HG03196 (cell line): Measurements from ENCODE around the gene STPG4.
"Not testable (repeated sequence)": the region's sequence is repeated elsewhere in the genome, so short reads cannot be mapped to it uniquely, and the experiment has no call there.

Experiments used
- ATAC-seq: cut with Tn5 transposase; IDR thresholded peaks from one replicate; pipeline ENCODE4 v1.9.1; 2021; ENCODE audit not compliant: unreplicated experiment

Gene STPG4

DNA sequence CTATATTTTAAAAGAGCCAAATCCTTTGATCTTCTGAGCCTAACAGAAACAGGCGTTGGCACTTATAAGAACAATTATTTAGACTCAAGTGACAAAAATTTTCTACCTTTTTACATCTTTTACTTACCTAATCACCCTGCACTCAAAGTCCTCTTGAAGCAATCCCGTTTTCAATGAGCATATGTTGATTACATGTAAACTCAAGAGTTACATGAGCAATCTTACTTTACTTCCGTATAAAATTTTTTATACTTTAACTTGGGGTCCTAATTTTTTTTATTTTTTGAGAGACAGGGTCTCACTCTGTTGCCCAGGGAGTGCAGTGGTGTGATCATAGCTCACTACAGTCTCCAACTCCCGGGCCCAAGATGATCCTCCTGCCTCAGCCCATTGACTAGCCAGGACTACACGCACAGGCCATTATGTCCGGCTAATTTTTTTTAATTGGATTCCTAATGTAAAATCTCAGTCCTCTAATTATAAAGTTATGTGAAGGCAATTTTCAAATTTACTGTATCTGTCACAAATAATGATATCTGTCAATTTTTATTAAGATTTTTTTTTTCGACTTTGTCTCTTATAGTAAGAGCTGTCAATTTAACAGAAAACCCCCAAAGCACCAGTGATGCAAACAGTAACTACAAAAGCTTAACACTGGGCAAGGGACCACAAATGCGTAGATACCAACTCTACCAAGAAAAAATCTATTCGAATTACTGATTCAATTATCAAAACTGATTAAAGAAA is 19.1 kb upstream of the STPG4 start:
- no peak for ATAC-seq

DNA sequence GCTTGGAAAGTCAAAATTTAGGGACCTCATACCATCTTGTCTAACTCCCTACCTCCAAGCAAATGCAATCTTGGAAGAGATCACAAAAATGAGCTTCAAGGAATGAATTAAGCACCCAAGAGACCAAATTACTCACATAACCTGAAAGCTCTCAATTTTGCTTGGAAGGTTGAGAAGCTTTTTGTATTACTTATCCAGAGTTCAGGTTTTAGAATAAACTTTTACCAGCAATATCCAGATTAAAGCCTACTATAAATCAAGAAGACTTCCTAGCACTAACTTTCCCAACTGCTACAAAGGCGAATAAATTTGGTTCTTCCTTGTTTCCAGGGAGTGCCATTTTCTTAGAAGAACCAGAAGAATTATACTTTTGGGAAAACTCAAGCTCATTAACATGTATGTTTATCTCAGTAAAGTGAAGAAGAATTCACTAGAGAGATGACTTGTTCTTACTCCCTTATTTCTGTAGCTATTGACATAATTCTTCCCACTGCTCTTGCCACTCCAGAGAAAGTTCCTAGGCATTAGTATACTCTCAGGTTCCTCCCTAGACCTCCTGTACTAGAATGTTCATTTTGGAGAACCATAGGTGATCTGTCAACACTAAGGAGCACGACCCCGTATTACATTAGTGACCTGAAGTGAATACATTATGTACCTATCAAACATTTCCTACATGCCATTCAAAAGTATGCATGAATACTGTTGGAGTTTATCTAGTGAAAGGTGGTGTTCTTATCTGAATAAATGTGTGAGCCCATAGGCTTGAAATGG is 18.0 kb upstream of the STPG4 start:
- no peak for ATAC-seq

DNA sequence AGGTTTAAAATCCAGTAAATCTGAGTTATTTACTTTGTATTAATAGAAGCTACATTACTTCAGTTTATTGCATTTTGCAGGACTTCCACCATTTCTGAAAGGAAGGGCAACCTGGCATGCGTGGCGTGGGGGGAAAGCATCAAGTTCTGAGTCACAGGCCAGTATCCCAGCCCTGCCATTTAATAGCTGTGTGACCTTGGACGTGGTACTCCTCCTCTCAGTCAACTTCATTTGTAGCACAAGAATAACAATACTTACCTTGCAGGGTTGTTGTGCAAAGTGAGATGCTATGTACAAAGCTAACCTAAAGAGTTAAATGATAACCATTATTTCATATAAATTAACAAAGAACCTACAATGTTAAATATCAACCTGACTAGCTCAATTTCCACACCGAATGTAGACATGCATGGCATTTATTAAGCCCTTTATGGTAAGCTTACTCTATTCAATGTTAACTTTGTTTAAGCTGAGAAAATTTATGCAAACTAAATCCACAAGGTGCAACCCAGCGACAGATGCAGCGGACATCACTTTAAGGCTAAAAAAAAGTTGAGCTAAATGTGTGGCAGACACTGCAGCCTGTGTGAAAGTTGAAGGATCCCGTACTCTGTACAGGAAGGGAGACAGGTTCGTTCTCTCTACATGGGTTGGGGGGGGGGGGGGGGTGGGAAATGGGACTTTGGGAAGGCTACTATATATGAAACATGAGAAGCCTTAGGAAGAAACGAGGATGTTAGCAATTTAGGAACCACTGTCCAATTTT is 17.2 kb upstream of the STPG4 start:
- ATAC-seq, result no peak

DNA sequence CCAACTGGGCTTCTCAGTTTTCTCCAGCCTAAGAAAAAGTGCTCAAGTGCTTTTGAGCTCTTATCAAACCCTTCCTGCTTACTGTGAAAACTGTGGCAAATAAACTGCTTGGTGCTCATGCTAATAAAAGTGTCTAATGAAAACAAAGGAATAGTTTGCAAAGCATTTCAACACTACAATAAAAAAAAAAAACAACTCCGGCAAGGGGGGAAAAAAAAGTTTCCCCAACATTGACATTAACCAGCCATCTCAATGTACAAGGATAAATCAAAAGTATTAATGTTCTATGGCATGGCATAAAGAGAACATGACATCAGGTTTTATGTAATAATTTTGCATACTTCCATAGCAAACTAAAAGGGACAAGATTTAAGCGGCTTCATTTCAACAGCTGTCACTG is 14.7 kb upstream of the STPG4 start:
- ATAC-seq, result no peak

DNA sequence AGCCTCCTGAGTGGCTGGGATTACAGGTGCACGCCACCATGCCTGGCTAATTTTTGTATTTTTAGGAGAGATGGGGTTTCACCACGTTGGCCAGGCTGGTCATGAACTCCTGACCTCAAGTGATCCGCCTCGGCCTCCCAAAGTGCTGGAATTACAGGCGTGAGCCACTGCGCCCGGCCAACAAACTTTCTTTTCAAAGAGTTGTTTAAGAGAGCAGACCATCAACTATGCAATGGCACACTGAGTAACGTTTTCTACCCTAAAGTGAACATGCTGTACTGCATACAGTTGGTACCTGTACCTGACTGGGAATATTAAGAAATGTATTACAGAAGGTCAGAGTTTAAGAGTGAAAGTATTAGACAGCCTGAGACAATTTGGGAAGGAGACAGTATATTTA is 13.8 kb upstream of the STPG4 start:
- ATAC-seq, result not testable (repeated sequence)

DNA sequence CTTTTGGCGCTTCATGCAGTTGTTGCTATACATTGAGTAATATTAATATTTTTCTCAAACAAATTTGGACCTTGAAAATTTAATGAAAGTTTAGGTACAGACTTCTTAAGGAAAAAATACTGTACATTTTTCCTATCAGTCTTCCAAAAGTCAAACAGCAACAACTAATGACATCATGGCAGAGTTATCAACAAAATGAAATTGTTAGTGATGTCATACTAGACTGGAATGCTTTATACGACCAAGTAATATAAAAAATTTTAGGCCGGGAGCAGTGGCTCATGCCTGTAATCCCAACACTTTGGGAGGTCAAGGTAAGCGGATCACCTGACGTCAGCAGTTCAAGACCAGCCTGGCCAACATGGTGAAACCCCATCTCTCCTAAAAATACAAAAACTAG is 12.0 kb upstream of the STPG4 start:
- ATAC-seq, result no peak

DNA sequence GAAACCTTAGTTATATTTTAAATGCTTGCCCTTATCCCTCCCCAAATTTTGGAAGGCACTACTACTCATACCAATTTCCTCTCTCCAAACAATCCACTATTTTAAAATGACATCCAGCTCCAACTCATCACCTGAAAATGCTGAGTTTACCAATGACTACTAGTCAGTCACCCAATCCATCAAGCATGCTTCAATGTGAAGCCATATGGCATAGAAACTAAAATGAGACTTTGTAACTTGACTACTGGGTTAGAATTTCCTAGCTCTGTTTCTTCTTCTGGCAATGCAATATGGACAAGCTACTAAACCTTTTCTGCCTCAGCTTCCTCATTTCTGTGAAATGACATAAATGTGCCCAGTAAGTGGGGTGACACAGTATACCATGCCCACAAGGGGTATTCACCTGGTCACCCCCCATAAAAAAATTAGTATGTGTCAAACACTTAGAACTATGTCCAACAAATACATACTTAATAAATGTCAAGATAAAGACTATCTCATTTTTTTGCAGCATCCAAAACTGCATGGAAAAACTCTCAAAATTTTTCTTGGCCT is 10.0 kb upstream of the STPG4 start:
- ATAC-seq, result no peak

DNA sequence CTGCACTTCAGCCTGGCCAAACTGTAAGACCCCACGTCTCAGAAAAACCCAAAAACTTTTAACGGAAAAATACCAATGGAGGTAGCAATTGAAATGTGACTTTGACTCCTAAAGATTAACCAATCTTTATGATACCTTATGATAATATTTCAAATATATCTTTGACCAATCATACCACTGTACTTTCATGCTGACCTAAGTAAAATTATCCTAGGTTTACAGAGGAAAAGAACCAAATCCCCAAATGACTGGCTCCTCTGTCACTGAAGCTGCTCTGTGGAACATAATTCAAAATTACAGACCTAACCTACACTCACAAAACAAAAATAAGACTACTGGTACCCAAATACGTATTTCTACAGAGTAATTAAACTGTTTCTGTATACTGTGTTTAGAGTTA is 7.7 kb upstream of the STPG4 start:
- ATAC-seq, result no peak

DNA sequence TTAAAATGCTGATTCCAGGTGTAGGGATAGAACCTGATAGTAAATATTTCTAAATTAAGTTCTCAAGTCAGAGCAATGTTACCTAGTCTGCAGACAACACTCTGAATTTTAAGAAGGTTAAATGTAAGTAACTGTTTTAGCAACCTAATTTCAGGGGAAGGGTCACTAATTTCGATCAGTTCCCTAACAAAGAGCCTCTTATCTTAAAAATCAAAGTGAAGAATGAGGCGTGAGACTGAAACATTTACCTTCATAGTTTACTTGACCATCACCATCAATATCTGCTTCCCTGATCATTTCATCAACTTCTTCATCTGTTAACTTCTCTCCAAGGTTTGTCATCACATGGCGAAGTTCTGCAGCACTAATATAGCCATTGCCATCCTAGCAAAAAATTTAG is 6.4 kb upstream of the STPG4 start:
- no peak for ATAC-seq

DNA sequence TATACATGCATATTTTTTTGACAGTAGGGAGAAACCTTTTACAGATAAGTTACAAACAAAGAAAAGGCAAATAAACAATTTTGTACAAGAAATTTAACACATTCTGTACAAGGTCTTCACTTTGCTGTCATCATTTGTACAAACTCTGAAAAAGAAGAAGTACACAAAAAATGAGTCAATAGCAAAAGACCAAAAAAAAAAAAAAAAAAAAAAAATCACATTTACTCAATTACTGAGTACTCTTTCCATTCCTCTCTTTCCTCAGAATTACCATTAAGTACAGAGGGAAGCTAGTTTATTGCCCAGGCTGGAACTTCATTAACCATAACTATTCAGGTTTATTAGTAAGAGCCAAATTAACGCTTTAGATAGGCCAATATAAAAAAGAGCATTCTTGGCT is 5.6 kb upstream of the STPG4 start:
- no peak for ATAC-seq

DNA sequence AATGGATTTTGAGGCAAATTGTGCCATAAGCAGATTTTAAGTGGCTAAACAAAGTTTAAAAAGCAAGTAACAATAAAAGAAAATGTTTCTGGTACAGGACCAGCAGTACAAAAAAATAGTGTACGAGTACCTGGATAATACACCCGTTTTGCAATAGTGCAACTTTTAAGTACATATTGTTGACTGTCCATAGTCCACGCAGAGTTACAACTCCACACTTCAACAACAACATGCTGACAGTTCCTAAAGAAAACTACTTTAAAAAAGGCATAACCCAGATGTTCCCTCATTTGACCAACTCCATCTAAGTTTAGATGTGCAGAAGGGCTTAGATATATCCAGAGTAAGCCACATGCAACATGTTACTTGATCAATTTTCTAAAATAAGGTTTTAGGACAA is 5.1 kb upstream of the STPG4 start:
- ATAC-seq, result no peak

DNA sequence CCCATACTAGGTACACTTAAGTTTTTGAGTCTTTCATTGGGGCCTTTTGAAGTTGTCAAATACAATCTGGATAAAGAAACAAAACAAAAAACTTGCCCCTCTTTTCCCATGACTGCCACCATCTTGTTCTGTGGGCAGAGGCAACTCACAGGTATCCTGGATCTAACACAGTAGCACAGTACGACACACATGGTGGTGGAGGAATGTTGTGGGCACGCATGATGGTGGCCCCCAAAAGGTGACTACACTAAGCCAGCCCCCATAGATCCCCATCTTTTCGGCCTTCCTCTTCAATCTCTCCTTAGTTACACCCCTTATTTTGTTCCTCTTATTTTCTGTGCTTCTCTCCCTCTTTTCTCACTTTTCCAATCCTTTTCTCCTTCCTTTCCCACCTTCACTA is 4.5 kb upstream of the STPG4 start:
- no peak for ATAC-seq

DNA sequence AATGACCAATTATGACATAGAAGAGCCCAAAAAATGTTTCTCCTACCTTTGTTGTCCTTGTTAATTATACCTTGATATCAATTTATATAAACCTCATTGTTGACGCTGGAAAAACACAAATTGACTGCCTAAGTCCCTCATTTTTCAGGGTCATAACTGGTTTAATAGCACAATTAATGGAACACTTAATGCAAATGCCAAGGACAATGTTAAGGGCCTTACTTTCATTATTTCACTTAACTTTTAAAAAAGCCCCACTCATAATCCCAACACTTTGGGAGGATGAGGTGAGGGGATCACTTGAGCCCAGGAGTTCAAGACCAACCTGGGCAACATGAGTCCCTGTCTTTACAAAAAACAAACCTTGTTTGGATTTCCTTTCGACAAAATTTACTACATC is 3.5 kb upstream of the STPG4 start:
- no peak for ATAC-seq

DNA sequence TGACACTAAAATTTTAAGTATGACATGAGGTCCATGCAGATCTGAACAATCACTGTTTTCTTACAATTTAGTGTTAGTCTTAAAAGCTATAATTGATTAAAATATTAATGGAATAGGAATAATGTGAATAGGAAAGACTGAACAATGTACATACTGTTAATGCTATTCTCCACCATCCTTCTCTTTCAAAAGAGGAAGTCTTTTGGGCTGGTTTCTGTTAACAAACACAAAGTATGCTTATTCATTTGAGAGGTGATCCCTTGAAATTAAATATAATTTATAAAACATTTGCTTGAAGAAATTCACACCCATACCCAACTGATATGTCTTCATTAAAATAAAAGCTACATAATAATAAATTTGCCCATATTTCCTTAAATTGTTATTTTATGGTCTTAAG is 2.3 kb downstream of the STPG4 start:
- ATAC-seq, result no peak

DNA sequence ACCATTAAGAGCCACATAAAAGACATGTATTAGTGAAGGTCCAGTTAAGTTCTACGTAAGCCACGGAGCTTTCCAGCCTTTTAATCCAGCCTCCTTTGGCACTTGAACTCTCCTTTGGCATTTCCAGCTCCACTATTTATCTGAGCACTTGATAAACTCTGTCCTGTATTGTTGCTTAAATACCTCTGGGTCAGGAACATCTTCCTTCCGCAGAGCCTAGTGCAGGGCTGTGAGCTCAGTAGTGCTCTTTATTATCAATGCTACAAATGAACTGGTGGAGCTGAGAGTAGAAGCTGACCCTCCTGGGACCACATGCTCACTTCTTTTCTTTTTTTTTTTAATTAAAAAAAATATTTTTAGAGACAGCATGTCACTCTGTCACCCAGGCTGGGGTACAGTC is 4.9 kb downstream of the STPG4 start:
- no peak for ATAC-seq

DNA sequence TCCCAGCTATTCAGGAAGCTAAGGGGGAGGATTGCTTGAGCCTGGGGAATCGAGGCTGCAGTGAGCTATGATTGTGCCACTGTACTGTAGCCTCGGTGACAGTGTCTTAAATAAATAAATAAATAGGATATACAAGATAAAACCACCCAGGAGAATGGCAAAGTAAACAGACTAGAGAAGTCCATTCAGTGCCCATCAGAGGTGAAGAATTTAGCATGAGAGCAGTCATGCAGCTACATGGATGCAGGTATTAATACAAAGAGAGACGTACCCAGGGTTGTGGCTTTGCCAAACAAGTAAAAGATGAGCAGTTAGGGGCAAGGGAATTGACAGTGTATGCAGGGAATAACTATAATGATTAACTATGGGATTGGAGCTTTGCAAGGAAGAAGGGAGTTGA is 8.1 kb downstream of the STPG4 start:
- ATAC-seq, result no peak

DNA sequence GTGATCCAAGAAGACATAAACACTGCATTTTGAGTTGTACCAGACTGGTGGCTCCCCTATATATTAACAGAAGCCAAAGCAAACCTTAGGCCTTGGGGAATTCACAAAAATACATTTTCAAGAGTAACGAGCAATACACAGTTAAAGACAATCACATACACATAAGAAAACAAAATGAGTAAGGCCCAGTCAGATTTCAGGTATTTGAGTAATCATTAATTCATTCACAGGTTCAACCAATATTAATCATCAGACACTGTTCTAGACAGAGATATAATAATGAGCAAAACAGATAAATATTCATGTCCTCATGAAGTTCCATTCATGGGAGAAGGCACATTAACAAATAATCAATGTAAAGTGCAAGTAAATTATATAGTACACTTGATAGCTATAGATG is 9.6 kb downstream of the STPG4 start:
- ATAC-seq, result no peak

DNA sequence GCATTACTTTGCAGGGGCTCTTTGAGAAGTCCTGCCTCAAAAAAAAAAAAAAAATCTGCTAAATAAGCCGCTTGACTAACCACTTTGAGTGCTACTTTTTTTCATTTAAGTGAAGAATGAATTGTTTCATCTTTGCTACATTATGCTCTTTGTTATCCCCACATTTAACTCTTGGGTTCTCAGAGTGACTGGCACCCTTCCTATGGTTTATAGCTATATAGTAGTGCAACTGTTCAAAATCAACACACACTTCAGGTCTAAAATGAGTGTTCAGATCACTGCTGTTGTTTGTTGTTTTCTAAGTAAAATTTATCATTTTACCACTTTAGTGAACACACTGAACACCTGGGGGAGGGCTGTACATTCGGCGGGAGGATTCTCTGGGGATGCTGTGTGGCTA is 13.6 kb downstream of the STPG4 start:
- ATAC-seq, result no peak

DNA sequence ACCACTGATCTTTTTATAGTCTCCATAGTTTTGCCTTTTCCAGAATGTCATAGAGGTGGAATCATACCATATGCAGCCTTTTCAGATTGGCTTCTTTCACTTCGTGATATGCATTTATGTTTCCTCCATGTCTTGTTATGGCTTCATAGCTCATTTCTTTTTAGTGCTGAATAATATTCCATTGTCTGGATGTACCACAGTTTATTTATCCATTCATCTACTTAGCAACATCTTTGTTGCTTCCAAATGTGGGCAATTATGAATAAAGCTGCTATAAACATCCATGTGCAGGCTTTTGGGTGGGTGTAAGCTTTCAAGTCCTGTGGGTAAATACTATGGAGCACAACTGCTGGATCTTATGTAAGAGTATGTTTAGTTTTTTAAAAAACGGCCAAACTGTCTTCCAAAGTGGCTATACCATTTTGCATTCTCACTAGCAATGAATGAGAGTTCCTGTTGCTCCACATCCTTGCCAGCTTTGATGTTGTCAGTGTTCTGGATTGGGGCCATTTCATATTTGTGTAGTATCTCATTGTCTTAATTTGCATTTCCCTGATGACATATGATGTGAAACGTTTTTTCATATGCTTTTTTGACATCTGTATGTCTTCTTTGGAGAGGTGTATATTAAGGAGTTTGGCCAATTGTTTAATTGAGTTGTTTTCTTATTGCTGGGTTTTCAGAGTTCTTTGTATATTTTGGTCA is 20.6 kb downstream of the STPG4 start:
- ATAC-seq, result no peak

DNA sequence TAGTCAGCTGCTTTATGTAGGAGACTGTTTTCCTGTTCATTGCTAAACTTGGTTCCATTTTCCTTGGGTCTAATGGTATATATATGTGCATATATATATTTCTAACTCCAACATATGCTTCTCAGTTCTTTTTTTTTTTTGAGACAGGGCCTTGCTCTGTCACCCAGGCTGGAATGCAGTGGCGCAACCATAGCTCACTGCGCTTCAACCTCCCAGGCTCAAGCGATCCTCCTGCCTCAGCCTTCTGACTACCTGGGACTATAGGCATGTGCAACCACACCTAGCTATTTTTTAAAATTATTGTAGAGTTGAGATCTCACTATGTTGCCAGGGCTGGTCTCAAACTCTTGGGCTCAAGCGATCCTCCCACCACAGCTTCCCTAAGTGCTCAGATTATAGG is 22.1 kb downstream of the STPG4 start:
- ATAC-seq, result no peak

DNA sequence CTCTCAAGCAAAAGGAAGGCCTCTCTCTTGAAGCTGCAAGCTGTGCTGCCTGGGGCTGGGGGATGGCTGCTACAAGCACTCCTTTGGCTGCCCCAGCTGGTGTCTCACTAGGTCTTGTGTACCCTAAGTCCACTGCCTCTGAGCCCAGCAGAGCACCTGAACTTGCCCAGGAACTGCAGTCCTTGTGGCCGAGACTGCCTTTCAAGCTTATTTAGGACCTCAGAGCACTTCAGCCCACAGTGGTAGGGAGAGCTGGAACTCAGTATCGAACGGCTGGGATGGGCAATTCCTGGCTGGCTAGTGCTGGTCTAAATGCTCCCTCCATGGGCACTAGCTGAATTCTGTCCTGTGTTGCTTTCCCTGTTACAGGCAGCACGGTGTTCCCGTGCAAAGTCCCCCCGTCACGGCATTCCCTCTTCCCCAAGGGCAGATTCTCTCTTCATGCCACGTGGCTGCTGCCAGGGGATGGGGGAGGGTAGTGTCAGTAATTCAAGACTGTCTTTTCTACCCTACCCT is 25.9 kb downstream of the STPG4 start:
- no peak for ATAC-seq
